GM13977 (cell line): Measurements from ENCODE around the gene DUSP2.

Experiments
- DNase-seq: peaks from one replicate; pipeline ENCODE4 v3.0.0; 2012; ENCODE audit warnings: low spot score
- in situ Hi-C: fragments of 300-500 bp; cut with MboI; formaldehyde crosslinking; loops from one replicate; pipeline ENCODE4 v1.12.0; 2022; ENCODE audit warnings: low sequenced_read_pairs, low pct_unique_long_range_greater_than_20kb, mixed read lengths, inconsistent platforms; ENCODE audit not compliant: unreplicated experiment
- TF ChIP-seq, protein P1 (sequence below): IDR thresholded peaks from 2 replicates; pipeline ENCODE4 v1.5.1; 2012; ENCODE audit warnings: mild to moderate bottlenecking, control low read depth; ENCODE audit not compliant: insufficient read depth; ENCODE audit errors: extremely low read depth, missing control alignments

DUSP2 gene

DNA sequence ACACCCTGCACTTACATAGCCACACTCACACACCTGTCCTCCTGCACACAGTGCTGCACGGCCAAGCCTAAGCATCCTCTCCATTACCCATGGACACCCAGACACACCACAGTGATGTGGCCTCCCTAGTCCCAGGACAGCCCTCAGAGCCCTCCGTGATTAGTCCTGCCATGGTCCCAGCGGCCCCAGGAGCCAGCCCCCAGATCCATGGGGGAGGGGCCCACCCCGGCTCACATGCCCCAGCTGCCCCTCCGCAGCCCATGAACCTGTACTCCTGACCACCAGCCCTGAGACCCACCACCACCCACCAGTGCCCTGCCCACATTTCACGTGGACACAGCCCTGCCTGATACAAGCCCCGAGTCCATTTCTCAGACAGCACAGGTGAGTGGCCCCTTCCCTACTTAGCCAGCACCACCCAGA, 8.1 kb upstream of the DUSP2 start:
- TF ChIP-seq, protein P1, sequence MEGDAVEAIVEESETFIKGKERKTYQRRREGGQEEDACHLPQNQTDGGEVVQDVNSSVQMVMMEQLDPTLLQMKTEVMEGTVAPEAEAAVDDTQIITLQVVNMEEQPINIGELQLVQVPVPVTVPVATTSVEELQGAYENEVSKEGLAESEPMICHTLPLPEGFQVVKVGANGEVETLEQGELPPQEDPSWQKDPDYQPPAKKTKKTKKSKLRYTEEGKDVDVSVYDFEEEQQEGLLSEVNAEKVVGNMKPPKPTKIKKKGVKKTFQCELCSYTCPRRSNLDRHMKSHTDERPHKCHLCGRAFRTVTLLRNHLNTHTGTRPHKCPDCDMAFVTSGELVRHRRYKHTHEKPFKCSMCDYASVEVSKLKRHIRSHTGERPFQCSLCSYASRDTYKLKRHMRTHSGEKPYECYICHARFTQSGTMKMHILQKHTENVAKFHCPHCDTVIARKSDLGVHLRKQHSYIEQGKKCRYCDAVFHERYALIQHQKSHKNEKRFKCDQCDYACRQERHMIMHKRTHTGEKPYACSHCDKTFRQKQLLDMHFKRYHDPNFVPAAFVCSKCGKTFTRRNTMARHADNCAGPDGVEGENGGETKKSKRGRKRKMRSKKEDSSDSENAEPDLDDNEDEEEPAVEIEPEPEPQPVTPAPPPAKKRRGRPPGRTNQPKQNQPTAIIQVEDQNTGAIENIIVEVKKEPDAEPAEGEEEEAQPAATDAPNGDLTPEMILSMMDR = no peak
- DNase-seq = no peak
- in situ Hi-C loops = no loop called here

DNA sequence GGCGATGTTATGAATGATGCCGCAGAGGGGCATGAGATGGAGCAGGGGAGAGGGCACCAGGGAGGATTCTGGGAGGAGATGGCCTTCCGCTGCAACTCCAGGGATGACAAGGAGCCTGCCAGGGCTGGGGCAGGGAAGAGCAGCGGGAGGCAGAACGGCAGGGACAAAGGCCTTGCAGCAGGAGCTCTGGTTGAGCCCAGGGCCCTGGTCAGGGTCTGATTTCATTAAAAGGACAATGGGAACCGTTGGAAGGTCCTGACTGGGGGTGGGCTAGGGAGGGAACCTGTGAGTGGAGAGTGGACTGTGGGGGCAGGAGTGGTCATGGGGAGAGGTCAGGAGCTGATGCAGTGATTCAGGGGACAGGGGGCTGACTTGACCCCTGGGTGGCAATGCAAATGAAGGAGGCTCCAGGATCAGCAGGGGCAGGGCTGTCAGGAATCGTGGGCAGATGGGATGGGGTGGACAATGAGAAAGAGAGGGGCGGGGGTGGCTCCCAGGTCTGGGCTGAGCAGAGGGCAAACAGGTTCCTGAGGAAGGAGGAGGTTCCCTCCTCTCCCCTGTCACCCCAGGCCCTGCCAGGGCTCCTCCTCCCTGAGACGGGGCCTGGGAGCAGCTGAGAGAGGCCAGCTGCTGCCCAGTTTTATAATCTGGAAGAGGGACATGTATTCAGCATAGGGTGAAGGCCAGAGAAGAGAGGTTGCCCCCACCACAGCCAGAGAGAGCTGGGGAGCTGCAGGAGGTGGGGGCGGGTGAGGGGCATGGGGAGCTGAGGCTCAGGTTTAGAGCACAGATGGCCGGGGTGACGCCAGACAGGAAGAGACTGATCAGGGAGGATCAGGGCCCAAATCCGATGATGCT, 7.3 kb upstream of the DUSP2 start:
- no peak for DNase-seq
- TF ChIP-seq, protein P1 = no peak
- in situ Hi-C loops = no loop called here

DNA sequence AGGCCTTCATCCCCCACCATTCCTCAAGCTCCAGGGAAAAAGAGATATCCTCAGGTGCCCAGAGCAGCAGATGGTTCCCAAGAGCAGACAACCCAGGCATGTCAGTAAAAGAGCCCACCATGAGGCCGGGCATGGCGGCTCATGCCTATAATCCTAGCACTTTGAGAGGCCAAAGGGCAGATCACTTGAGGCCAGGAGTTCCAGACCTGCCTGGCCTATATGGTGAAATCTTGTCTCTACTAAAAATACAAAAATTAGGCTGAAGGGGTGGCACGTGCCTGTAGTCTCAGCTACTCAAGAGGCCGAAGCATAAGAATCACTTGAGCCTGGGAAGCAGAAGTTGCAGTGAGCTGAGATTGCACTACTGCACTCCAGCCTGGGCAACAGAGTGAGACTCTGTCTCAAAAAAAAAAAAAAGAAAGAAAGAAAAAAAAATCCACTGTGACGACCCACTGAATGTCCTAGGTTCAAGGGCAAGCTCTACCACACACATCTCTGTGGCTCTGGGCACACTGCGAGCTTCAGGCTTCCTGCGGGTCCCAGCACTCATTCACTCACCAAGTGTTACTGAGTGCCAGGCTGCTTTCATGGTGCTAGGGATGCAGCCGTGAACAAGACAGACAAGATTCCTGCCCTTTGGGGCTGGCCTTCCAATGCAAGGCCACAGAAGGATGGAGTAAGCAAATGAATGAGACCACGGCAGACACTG, 6.5 kb upstream of the DUSP2 start:
- in situ Hi-C loops = no loop called here
- TF ChIP-seq, protein P1 = no peak
- no peak for DNase-seq

DNA sequence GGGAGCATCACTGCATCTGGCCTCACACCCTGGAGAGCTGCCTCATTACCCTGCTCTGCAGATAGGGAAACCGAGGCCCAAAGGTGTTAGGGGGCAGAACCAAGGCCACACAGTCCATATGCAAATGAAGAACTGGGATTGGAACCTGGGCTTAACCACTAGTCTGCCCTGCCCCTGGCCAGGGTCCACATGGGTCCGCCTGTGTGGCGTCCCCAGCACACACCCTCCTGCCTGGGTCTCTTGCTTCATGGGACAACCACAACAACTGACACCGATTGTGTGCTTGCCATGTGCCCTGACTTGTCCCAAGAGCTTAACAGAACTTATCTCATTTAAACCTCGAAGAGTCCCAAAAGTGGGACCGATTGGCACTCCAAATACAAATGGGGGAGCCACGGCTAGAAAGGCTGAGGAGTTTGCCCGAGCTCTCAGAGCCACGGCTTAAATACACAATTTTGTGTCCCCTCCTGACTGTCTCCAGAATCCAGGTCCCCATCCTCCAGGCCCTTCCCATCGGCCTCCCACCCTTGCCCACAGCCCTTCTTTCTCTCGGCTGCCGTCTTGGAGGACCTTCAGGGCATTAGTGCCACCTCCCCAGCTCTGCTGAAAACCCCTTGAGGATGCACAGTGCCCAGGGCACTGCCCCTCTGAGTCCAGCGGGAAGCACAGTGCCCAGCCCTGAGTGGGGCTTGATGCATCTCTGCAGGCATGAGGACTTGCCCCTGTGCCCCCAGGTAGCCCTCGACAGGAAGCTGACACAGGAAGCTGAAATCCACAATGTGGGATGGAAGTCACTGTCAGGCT, 5.8 kb upstream of the DUSP2 start:
- in situ Hi-C loops = no loop called here
- TF ChIP-seq, protein P1 = no peak
- DNase-seq = no peak

DNA sequence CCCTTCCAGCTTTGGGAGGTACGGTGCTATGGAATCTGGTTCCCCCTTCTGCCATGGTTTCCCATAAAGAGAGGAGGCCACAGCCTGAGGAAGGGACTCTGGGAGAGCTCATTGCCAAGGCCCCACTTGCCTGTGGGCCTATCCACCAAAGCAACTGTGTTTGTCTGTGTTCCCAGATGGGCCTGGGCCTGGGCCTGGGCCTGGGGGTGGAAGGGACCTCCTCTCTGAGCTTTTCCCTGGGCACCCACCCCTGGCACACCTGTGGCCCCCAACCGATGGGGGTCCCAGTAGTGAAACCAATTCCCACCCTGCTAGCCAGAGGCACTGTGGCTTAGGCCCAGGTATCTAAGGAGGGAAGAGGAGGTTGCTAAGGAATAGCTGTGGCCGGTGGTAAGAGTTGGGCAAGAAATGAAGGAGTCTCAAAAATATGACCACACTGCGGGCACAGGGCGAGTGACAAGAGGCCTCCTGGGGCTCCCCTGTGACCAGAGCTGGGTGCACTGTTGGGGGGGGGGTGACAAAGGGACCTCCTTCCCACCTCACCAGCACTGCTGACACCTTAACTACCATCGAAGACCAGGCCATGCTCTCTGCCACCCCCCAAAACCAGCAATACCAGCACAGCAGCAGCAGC, 4.9 kb upstream of the DUSP2 start:
- TF ChIP-seq, protein P1 = no peak
- in situ Hi-C loops = no loop called here
- DNase-seq = no peak
